ENCODE measurements around the gene B4GALT7. TPM values are rescaled to one million over a fixed set of nuclear protein-coding genes. Genes with fewer than 3 reads are reported as not detected.
A peak's percentile ranks its signal among the peaks of the same experiment; 100 is the strongest.
"Not testable (repeated sequence)": the region's sequence is repeated elsewhere in the genome, so short reads cannot be mapped to it uniquely, and the experiment has no call there.

The B4GALT7 gene
- total RNA-seq, 3 donors from 2014 or later: 35.5 to 40.5 (median 37.0) TPM

DNA sequence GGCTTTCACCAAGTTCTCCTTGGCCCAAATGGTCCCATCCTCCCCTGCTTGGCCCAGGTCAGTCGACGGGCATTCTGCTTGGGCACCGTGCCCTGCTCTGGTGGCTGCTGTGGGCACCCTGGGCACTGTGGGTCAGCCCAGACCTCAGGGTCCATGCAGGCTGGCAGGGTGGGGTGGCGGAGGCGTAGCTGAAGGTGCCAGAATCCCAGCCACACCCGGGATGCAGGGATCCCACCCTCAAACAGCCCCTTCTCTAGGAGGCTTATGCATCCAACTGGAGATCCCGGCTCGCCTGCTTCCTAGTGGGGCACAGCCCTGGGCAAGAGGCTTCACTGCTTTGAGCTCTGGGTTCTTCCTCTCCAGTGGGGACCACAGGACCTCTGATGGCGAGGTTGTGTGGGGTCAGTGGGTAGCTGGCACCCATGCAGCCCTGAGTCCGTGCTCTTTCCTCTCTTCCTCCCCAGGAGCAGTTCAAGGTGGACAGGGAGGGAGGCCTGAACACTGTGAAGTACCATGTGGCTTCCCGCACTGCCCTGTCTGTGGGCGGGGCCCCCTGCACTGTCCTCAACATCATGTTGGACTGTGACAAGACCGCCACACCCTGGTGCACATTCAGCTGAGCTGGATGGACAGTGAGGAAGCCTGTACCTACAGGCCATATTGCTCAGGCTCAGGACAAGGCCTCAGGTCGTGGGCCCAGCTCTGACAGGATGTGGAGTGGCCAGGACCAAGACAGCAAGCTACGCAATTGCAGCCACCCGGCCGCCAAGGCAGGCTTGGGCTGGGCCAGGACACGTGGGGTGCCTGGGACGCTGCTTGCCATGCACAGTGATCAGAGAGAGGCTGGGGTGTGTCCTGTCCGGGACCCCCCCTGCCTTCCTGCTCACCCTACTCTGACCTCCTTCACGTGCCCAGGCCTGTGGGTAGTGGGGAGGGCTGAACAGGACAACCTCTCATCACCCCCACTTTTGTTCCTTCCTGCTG lies 9.4 kb downstream of the B4GALT7 start:
- Mint-ChIP-seq H3K9me3 (no peaks in the 10 kb centered on the region), H3K4me1 (ENCODE audit: low read depth) (peaks cover 4% of the 10 kb centered on the region), H3K36me3 (ENCODE audit: insufficient read depth) (peaks cover 1% of the 10 kb centered on the region), H3K4me3 (no peak overlapping the region), H3K27me3 (ENCODE audit: low read depth) (no peaks in the 10 kb centered on the region)
- ATAC-seq (no peak), DNase-seq (no peak)

DNA sequence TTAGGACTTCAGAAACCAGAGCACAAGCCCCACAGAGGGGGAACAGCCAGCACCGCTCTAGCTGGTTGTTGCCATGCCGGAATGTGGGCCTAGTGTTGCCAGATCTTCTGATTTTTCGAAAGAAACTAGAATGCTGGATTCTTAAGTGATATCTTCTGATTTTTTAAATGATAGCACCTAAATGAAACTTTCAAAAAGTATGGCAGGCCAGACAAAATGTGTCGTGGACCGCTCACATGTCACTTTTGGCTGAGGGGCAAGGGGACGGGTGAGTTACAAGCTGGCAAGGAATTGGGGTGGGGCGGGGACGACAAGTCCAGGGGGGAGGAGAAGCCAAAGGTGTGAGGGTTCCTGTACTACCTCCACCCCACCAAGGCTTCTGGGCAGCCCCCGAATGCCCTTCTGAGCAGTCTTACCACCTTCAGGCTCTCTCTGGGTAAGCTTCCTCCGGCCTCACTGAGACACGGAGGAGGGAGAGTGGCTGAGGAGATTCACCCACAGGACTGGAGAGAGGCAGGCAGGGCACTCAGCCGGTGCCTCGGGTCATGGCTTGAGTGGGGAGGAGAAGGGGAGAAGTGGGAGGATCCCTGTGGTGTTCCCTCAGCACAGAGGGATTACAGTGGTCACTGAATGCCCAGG lies 10.3 kb downstream of the B4GALT7 start:
- H3K4me3 Mint-ChIP-seq: no peak overlapping the region
- H3K9me3 Mint-ChIP-seq: no peaks in the 10 kb centered on the region
- DNase-seq (no peak), ATAC-seq (no peak)
- peaks cover 1% of the 10 kb centered on the region for H3K36me3 Mint-ChIP-seq (ENCODE audit: insufficient read depth)
- no peaks in the 10 kb centered on the region for H3K27me3 Mint-ChIP-seq (ENCODE audit: low read depth)
- H3K4me1 Mint-ChIP-seq (ENCODE audit: low read depth): peaks cover 2% of the 10 kb centered on the region

DNA sequence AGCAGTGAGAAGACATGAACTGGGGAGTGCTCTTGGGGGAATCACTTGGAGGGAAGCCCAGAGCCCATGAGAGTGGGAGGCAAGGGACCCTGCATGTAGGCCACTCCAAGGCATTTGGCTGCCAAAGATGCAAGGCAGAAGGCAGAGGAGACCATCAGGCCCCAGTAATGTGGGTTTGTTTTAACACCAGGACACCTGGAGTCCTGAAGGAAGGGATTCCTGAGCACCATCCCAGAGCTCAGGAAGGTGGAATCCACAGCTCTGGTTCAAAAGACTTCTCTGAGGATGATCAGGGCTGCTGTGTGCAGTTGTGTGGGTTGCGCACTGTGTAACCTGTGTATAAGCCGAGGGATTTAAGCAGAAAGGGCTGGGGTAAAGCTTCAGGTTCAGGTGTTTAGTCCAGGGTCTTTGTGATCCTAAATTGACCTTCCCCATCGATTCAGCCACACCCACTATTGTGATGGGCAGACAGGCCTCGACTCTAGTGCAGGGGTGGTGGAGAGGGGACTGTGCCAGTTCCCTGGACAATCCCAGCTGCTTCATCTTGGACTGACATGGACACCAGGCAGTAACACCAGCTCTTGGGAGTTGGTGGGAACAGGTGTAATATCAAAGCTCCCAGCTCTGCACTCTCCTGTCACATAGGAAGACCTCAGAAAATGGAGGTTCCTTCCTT lies 11.0 kb downstream of the B4GALT7 start:
- H3K4me1 Mint-ChIP-seq (ENCODE audit: low read depth): peaks cover 2% of the 10 kb centered on the region

DNA sequence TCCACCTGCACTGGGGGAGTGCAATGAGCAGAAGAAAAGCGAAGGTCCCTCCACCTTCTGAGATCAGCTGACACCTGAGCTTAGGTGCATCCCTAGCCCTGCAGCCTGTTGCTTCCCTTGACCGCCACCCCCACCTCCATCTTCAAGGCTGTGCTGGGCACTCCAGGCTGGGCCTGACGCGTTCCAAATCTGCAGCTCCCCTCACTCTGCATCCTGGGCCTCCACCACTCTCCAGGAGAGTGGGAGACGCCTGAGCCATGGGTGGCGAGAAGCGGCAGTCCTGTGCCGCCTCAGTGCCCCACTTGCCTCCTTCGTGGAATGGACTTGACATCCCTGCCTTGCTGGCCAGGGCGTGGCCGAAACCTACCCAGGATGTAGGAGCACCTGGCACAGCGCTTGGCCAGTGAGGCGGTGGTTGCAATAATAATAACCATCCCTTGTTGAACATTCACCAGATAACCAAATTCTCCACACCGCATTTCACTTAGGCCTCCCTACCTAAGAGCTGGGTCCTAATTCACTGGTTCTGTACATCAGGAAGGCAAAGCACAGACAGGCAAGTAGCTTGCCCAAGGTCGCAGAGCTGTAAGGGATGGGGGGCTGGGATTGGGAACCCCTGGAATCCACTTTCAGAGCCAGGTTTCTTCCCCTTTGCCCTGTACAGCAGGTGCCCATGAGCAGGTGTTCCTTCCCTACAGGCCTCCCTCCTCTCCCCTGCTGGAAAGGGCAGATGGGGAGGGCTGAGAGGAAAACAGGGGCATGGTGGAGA lies 11.7 kb downstream of the B4GALT7 start:
- no peak for DNase-seq
- no peaks in the 10 kb centered on the region for H3K27me3 Mint-ChIP-seq (ENCODE audit: low read depth)
- peaks cover 2% of the 10 kb centered on the region for H3K4me1 Mint-ChIP-seq (ENCODE audit: low read depth)
- no peaks in the 10 kb centered on the region for H3K9me3 Mint-ChIP-seq
- ATAC-seq: no peak
- H3K4me3 Mint-ChIP-seq: no peak overlapping the region
- H3K36me3 Mint-ChIP-seq (ENCODE audit: insufficient read depth): peaks cover 4% of the 10 kb centered on the region

More for the DNA sequence above, 11.0 kb downstream of the B4GALT7 start:
- Mint-ChIP-seq H3K36me3 (ENCODE audit: insufficient read depth) (peaks cover 1% of the 10 kb centered on the region), H3K27me3 (ENCODE audit: low read depth) (no peaks in the 10 kb centered on the region), H3K4me3 (no peak overlapping the region), H3K9me3 (no peaks in the 10 kb centered on the region)
- ATAC-seq: no peak
- no peak for DNase-seq

DNA sequence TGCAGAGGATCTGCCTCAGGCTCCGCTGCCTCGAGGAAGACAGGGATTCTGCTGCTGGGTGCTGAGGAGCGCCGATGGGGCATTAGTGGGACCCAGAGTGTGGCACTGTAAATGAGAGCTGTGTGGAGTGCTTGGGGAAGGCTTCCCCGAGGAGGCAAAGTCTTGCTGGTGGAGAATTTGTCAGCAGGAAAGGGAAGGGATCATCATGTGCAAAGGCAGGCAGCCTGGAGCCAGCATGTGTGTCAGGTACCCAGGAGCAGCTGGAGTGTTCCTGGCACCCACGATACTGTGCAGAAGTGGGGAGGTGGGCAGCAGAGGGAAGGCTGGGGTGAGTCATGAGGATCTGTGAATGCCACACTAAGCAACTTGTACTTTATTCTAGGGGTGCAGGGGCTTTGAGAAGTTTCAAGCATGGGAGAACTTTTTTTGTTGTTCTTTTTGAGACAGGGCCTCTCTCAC lies 12.3 kb downstream of the B4GALT7 start:
- Mint-ChIP-seq H3K9me3 (no peaks in the 10 kb centered on the region), H3K4me3 (no peak overlapping the region), H3K27me3 (ENCODE audit: low read depth) (no peaks in the 10 kb centered on the region), H3K36me3 (ENCODE audit: insufficient read depth) (peaks cover 4% of the 10 kb centered on the region), H3K4me1 (ENCODE audit: low read depth) (no peaks in the 10 kb centered on the region)
- DNase-seq: no peak
- ATAC-seq: no peak

DNA sequence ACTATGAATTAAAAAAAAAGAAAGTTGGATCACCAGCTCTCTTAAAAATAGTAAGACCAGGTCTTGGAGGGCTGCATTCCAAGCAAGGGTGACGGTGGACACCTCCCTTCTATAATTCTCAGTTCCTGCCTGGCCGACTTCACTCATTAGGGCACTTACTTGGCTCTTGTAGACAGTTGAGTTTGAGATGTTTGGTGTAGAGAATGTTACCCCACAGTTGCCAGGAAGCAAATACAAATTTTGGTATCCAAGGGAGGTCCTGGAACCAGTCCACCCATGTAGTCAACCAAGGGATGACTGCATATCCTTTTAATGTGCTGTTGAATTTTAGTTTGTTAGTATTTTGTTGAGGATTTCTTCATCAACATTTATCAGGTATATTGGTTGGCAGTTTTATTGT lies 20.6 kb downstream of the B4GALT7 start:
- no peaks in the 10 kb centered on the region for H3K27me3 Mint-ChIP-seq (ENCODE audit: low read depth)
- H3K36me3 Mint-ChIP-seq (ENCODE audit: insufficient read depth): peaks cover 25% of the 10 kb centered on the region
- DNase-seq (no peak), ATAC-seq (no peak)
- H3K4me3 Mint-ChIP-seq: no peak overlapping the region
- H3K4me1 Mint-ChIP-seq (ENCODE audit: low read depth): no peaks in the 10 kb centered on the region
- no peaks in the 10 kb centered on the region for H3K9me3 Mint-ChIP-seq

DNA sequence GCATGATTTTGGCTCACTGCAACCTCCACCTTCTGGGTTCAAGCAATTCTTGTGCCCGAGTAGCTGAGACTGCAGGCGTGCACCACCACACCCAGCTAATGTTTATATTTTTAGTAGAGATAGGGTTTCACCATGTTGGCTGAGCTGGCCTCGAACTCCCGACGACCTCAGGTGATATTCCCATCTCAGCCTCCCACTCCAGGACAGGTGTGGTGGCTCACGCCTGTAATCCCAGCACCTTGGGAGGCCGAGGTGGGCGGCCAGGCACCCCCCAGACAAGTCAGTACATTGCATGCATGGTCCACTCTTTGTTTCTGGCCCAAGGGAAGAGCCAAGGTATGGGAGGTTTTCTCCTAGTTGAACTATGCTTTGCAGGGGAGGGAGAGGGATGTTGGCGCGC lies 24.2 kb downstream of the B4GALT7 start:
- not testable (repeated sequence) for H3K27me3 Mint-ChIP-seq (ENCODE audit: low read depth); ATAC-seq; DNase-seq; H3K9me3 Mint-ChIP-seq; H3K4me3 Mint-ChIP-seq; H3K4me1 Mint-ChIP-seq (ENCODE audit: low read depth)
- H3K36me3 Mint-ChIP-seq (ENCODE audit: insufficient read depth): peaks cover 21% of the 10 kb centered on the region

DNA sequence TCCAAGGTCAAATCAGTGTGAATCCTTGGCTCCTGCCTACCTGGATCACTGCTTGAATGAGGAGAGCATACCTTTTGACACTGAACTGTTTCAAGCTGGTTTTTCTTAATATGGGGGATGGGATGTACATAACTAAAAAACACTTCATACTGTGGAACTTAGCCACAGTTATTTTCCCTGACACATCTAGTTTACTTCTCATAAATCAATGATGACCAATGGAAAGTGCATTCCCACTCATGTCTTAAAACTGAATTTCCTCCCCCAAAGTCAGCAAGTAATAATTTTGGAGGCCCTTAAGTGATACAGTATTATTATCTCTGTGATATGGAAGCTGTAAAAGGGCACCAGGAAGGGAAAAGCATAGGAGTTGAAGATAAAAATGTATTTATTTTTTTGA lies 30.3 kb downstream of the B4GALT7 start:
- H3K4me3 Mint-ChIP-seq; H3K9me3 Mint-ChIP-seq; ATAC-seq; H3K27me3 Mint-ChIP-seq (ENCODE audit: low read depth); H3K4me1 Mint-ChIP-seq (ENCODE audit: low read depth); DNase-seq: not testable (repeated sequence)
- H3K36me3 Mint-ChIP-seq (ENCODE audit: insufficient read depth): peaks cover 10% of the 10 kb centered on the region

DNA sequence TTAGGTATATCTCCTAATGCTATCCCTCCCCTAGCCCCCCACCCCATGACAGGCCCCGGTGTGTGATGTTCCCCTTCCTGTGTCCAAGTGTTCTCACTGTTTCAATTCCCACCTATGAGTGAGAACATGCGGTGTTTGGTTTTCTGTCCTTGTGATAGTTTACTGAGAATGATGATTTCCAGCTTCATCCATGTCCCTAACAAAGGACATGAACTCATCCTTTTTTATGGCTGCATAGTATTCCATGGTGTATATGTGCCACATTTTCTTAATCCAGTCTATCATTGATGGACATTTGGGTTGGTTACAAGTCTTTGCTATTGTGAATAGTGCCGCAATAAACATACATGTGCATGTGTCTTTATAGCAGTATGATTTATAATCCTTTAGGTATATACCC lies 35.0 kb downstream of the B4GALT7 start:
- H3K4me3 Mint-ChIP-seq; H3K27me3 Mint-ChIP-seq (ENCODE audit: low read depth); DNase-seq; H3K36me3 Mint-ChIP-seq (ENCODE audit: insufficient read depth); ATAC-seq; H3K4me1 Mint-ChIP-seq (ENCODE audit: low read depth); H3K9me3 Mint-ChIP-seq: not testable (repeated sequence)

DNA sequence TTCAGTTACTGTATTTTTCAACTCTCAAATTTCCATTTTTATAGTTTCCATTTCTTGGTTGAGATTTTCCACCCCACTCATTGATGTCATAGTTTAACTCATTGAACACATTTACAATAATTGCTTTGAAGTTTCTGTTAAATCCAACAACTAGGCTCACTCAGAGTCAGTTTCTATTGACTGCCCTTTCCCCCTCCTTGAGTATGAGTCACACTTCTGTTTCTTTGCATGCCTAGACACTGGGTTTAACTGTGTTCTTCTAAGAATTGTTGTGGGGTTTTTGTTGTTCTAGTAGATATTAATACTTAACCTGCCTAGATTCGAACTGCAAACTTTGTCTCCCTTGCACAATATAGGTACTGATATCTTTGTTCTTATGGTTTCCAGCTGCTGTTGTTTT lies 45.5 kb downstream of the B4GALT7 start:
- not testable (repeated sequence) for H3K27me3 Mint-ChIP-seq (ENCODE audit: low read depth); DNase-seq; H3K4me1 Mint-ChIP-seq (ENCODE audit: low read depth); H3K9me3 Mint-ChIP-seq; H3K4me3 Mint-ChIP-seq; H3K36me3 Mint-ChIP-seq (ENCODE audit: insufficient read depth)
- peak; percentile 92 to 94 for ATAC-seq

DNA sequence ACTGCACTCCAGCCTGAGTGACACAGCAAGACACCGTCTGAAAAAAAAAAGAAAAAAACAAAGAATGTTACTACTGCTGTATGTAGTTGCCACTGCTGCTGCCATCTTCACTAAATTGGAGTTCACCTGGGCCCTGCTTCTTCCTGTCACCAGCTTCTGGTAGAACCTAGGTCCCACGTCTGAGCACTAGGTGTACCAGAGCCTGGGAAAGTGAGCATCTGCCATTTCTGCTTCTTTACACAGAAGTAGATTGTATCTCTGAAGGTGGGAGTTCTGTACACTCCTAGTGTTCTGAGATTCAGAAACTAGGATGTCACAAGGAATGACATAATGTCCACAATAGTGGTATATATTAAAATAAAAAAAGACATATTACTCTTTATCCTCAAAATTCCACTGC lies 51.3 kb downstream of the B4GALT7 start:
- ATAC-seq; H3K27me3 Mint-ChIP-seq (ENCODE audit: low read depth); DNase-seq; H3K36me3 Mint-ChIP-seq (ENCODE audit: insufficient read depth); H3K9me3 Mint-ChIP-seq; H3K4me1 Mint-ChIP-seq (ENCODE audit: low read depth); H3K4me3 Mint-ChIP-seq: not testable (repeated sequence)

DNA sequence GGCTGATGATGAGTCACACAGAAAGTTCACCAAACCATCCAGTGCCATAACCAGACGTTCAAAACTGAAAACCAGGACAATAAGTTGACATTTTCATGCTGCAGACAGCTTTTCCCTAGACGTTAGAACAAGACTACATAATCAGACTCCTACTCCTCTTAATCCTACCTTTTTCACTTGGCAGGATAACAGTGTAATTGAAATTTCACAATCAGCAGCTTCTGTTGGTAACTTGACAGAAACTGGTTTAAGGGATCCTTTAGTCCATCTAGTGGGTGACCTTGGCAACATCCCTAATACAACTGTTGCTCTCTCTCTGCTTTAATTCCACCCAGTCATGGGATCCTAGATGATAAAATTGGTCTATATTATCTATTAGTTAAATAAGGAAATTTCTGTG lies 57.9 kb downstream of the B4GALT7 start:
- H3K4me1 Mint-ChIP-seq (ENCODE audit: low read depth): peaks cover 11% of the 10 kb centered on the region
- H3K27me3 Mint-ChIP-seq (ENCODE audit: low read depth); H3K36me3 Mint-ChIP-seq (ENCODE audit: insufficient read depth); H3K4me3 Mint-ChIP-seq; ATAC-seq; DNase-seq; H3K9me3 Mint-ChIP-seq: not testable (repeated sequence)

DNA sequence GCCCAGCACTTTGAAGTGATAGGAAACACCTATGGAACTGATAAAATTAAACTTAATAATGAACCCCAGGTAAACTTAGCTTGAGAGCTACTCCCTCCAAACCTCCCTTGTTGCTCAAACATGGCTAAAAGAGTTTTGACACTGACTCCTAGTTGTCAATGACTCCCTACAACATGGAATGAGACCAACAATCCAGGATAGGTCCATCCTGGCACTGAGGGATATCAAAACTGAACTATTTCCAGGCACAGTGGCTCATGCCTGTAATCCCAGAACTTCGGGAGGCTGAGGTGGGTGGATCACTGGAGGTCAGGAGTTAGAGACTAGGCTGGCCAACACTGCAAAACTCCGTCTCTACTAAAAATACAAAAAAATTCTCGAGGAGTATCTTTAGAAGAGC lies 58.6 kb downstream of the B4GALT7 start:
- DNase-seq: not testable (repeated sequence)

More for the DNA sequence above, 58.6 kb downstream of the B4GALT7 start:
- H3K4me1 Mint-ChIP-seq (ENCODE audit: low read depth): peaks cover 11% of the 10 kb centered on the region
- not testable (repeated sequence) for H3K9me3 Mint-ChIP-seq; H3K36me3 Mint-ChIP-seq (ENCODE audit: insufficient read depth); H3K27me3 Mint-ChIP-seq (ENCODE audit: low read depth); ATAC-seq; H3K4me3 Mint-ChIP-seq
